ENCODE data around the gene MAPK8IP2. TPM values are rescaled to one million over a fixed set of nuclear protein-coding genes. Genes with fewer than 3 reads are reported as not detected.

Gene MAPK8IP2
- total and polyA plus RNA-seq, 10 donors, result 0.22 to 2.7 (median 0.73) TPM

DNA sequence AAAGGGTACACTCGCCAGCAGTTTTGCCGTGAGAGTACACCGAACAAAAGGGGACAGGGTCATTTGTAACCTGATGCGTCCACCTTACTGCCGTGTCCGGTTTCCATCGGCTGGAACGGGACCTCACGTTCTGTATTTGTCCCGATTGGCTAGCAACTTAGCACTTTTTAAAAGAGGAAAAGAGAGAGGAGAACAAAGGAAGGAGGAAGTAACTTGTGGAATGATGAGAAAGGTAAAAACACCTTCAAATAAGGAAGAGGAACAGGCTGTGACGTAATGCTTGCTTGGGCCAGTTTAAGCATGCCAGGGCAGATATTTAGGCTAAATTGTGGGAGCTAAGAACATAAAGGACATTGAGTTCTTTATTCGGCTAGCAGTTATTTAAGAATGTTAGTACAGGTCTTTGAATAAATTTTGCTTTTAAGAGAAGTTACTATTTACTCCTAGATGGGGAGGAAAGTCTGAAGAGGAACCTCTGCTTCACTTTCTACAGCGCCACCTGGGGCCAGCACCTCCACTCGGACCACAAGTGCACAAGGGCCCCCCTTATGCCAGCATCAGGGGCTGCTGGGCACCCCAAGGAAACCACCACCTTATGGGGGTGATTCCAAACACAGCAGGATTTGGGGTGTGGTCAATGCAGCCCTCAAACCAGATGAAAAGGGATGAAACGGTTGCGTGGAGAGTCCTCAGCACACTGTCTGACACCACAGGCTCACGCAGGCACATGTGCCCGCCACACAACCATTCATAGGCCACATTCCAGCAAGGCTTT, 21.5 kb downstream of the MAPK8IP2 start:
- Histone ChIP-seq H3K4me3 (peak overlapping the region in 7 of 8 donors; percentile 18 to 70 (median 41)), H3K9me3 (no peaks in the 10 kb centered on the region), H3K36me3 (peaks cover 0 to 28% (median 15%) of the 10 kb centered on the region in 6 donors), H3K27me3 (replicated peaks in 1 of 7) (no peaks in the 10 kb centered on the region), H3K4me1 (peaks cover 27 to 60% (median 46%) of the 10 kb centered on the region in 6 donors), H3K27ac (peak overlapping the region; percentile 70 to 93 (median 88))
- WGBS, 5 donors, result 16 to 26% (median 20%) methylated on average over 16 to 18 of the region's 18 CpGs
- no peak for TF ChIP-seq POLR2AphosphoS5 (IDR thresholded peaks at IDR 0.05)
- peak in 6 of 11 experiments; percentile 23 to 43 (median 36) for TF ChIP-seq CTCF (IDR thresholded peaks at IDR 0.05 in 8 of 11, conservative IDR thresholded peaks at IDR 0.05 in 3 of 11)
- TF ChIP-seq POLR2A (IDR thresholded peaks at IDR 0.05), result no peak
- intact Hi-C loops (cut with DNase I; ENCODE audit: low total_unique reads), result no loop called here
- DNase-seq, result peak; percentile 86

GRCh38 chr22:50622723-50623327, 22.2 kb downstream of the MAPK8IP2 start:
- TF ChIP-seq CTCF (IDR thresholded peaks at IDR 0.05 in 8 of 11, conservative IDR thresholded peaks at IDR 0.05 in 3 of 11), result no peak
- peak in 2 of 3 donors; percentile 4 to 27 for TF ChIP-seq POLR2AphosphoS5 (IDR thresholded peaks at IDR 0.05)
- no peak for TF ChIP-seq POLR2A (IDR thresholded peaks at IDR 0.05)
- intact Hi-C loops (cut with DNase I; ENCODE audit: low total_unique reads), result no loop called here
- Histone ChIP-seq H3K4me3 (peak overlapping the region in 1 of 8 donors; percentile 70), H3K9me3 (no peaks in the 10 kb centered on the region), H3K27me3 (replicated peaks in 1 of 7) (no peaks in the 10 kb centered on the region), H3K4me1 (peaks cover 32 to 67% (median 52%) of the 10 kb centered on the region in 6 donors), H3K36me3 (peaks cover 0 to 28% (median 15%) of the 10 kb centered on the region in 6 donors), H3K27ac (peak overlapping the region; percentile 70 to 93 (median 88))
- DNase-seq, result peak; percentile 82
- 79 to 91% (median 84%) methylated on average over 16 of the region's 16 CpGs for WGBS, 5 donors

DNA sequence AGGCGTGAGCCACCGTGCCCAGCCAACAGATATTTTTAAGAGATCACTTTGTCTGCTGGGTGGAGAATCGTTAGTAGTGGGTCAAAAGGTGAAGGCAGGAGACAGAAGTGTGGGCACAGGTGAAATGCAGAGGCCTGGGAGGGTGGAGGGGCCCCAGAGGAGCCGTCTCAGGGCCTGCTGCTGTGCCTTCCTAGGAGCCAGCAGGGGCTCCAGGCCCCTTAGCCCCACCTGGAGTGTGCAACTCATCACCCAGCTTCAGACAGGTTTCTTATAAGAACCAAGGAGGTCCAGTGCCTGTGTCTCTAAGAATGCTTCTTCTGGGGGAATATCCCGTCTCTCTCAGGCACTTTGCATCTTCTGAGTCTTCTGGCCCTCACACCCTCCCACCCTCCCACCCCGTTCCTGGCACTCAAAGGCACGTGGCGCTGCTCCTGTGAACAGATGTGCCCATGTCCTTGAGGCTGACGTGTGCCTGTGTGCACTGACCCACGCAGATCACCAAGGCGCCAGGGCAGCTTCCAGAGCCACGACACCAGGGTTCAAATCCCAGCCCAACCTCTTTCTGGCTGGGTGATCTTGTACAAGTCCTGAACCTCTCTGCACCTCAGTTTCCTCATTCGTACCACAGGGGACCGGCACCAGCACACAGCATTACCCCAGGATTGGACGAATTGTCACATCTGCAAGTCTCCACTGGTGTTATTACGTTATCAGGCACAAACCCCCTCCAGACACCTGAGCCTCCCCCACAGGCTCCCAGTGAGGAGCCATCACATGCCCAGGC, 23.9 kb downstream of the MAPK8IP2 start:
- H3K4me3 ChIP-seq, result no peak overlapping the region
- H3K9me3 ChIP-seq, result no peaks in the 10 kb centered on the region
- peak; percentile 71 for DNase-seq
- H3K4me1 ChIP-seq, result peaks cover 32 to 76% (median 57%) of the 10 kb centered on the region in 6 donors
- H3K27ac ChIP-seq, result no peak overlapping the region
- no peaks in the 10 kb centered on the region for H3K27me3 ChIP-seq (replicated peaks in 1 of 7)
- TF ChIP-seq POLR2A (IDR thresholded peaks at IDR 0.05), result no peak
- no peak for TF ChIP-seq CTCF (IDR thresholded peaks at IDR 0.05 in 8 of 11, conservative IDR thresholded peaks at IDR 0.05 in 3 of 11)
- TF ChIP-seq POLR2AphosphoS5 (IDR thresholded peaks at IDR 0.05), result no peak
- WGBS, 5 donors, result 77 to 94% (median 84%) methylated on average over 15 to 16 of the region's 16 CpGs
- H3K36me3 ChIP-seq, result peaks cover 0 to 28% (median 15%) of the 10 kb centered on the region in 6 donors
- intact Hi-C loops (cut with DNase I; ENCODE audit: low total_unique reads), result no loop called here

Measured in spleen (tissue), 11 donors.